ENCODE measurements around the gene CEACAM4. TPM values are rescaled to one million over a fixed set of nuclear protein-coding genes. Genes with fewer than 3 reads are reported as not detected.

Gene CEACAM4
- total RNA-seq, result not detected in 2 replicates

DNA sequence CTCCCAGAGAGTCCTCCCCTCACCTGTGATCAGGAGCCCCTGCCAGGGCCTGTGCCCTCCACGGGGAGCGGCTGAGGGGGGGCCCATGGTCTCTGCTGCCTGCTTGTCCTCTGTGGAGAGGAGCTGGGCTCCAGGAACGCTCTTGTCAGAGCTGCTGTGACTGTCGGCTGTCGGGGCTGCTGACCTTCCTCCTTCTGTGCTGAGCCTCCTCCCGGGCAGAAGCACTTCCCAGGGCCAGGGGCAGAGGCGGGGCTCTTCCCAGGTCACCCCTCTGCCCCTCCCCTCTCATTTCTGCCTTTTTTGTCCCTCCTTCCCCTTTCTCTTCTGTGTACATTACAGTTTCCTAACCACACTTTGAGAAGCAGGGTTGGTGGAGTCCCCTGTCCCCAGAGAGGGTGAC, at the start of gene CEACAM4:
TSS of gene CEACAM4 (minus strand) at position 198 of the 400 bp plus-strand sequence. CDS start at position 87, 111 bp downstream.

GRCh38 chr19:41575998-41576397, 50.9 kb downstream of the CEACAM4 start, which contains the start of gene CEACAM21:
Gene CEACAM21 (plus strand): TSS chr19:41576166. CDS start chr19:41576275, 109 bp downstream.

Other genes with a start within 250 kb of the CEACAM4 start
- 9.1 and 12.9 TPM in 2 replicates for gene EXOSC5, start 229.7 kb downstream of the CEACAM4 start, total RNA-seq
- gene BCKDHA, start 229.3 kb downstream of the CEACAM4 start, total RNA-seq, result 34.1 and 43.1 TPM in 2 replicates
- gene B3GNT8, start 199.7 kb downstream of the CEACAM4 start, total RNA-seq, result 2.7 and 3.5 TPM in 2 replicates
- gene DMAC2, start 187.2 kb downstream of the CEACAM4 start, total RNA-seq, result 39.9 and 41.5 TPM in 2 replicates
- not detected in 2 replicates for gene ERICH4, start 183.9 kb downstream of the CEACAM4 start, total RNA-seq
- 6.6 and 14.2 TPM in 2 replicates for gene CEACAM21, start 50.9 kb downstream of the CEACAM4 start, total RNA-seq
- 0.33 and 1.9 TPM in 2 replicates for gene CEACAM7, start 61.2 kb upstream of the CEACAM4 start, total RNA-seq
- gene CEACAM5, start 81.6 kb upstream of the CEACAM4 start, total RNA-seq, result not detected in 2 replicates
- not detected in 2 replicates for gene CEACAM6, start 128.5 kb upstream of the CEACAM4 start, total RNA-seq
- gene CEACAM3, start 169.5 kb upstream of the CEACAM4 start, total RNA-seq, result not detected in 2 replicates
- gene LYPD4, start 217.6 kb upstream of the CEACAM4 start, total RNA-seq, result not detected in 2 replicates
- gene DMRTC2, start 218.0 kb upstream of the CEACAM4 start, total RNA-seq, result not detected in 2 replicates
- gene RPS19, start 233.2 kb upstream of the CEACAM4 start, total RNA-seq, result 493 and 1,059 TPM in 2 replicates

Measured in dermis lymphatic vessel endothelial cell (primary cell).